HepG2 (cell line): ENCODE measurements around the gene NEK6. TPM values are rescaled to one million over a fixed set of nuclear protein-coding genes. Genes with fewer than 3 reads are reported as not detected.

ENCODE experiments used
- ATAC-seq: fragments of 200-7000 bp; cut with Tn5 transposase; 3 replicates; pipeline ENCODE4 v1.9.1; 2020; ENCODE audit warnings: mild to moderate bottlenecking, moderate library complexity
- BruUV-seq: library from RNA; stranded (reverse); fragments of 400-500 nt; replicated peaks from 2 replicates; lab custom pipeline; 2021; lab: Mats Ljungman, UMichigan
- CTCF ChIA-PET: fragments of 300-600 bp; formaldehyde crosslinking; extraction: SDS; loops from one replicate; lab custom pipeline; 2021; ENCODE audit warnings: low total read pairs, inconsistent platforms, low intra/inter-chr PET ratio; lab: Yijun Ruan, JAX
- POLR2A ChIA-PET: fragments of 350-600 bp; sonication (Branson Sonifier 250); formaldehyde crosslinking; loops from one replicate; lab custom pipeline; 2020; ENCODE audit warnings: antibody characterized with exemption, inconsistent platforms; lab: Yijun Ruan, JAX
- DNase-seq: peaks from one replicate; pipeline ENCODE4 v3.0.0-alpha.2; 2015; ENCODE audit warnings: low spot score
- FAIRE-seq: peaks from 3 replicates; lab custom pipeline; 2011; peaks lifted over from hg19 to GRCh38; lab: Jason Lieb, UNC
- H2AFZ ChIP-seq: one replicate; pipeline ENCODE4 v1.6.1; 2011; ENCODE audit warnings: low read length, inconsistent platforms
- H3K27ac ChIP-seq: fragments of 300-600 bp; 3 replicates; pipeline ENCODE4 v1.8.0; 2011; ENCODE audit warnings: mixed run types, mild to moderate bottlenecking, mixed read lengths, low read length, inconsistent platforms; ENCODE audit not compliant: insufficient read depth; ENCODE audit errors: extremely low read length
- H3K27me3 ChIP-seq, 2 experiments: fragments of 200-600 bp in 1 of 2; 2 replicates in 1 of 2; 3 replicates in 1 of 2; pipeline versions ENCODE4 v1.6.0 to v1.8.0; 2011; ENCODE audit warnings: low read length in 2 of 2, mild to moderate bottlenecking in 2 of 2, moderate library complexity in 2 of 2, inconsistent platforms in 1 of 2; ENCODE audit not compliant: insufficient read depth in 2 of 2, control insufficient read depth in 1 of 2
- H3K36me3 ChIP-seq, 2 experiments: fragments of 200-600 bp in 1 of 2; replicated peaks in 1 of 2; 2 replicates in 1 of 2; 3 replicates in 1 of 2; pipeline versions ENCODE4 v1.5.1 to v1.8.0; 2011; ENCODE audit warnings: low read length in 2 of 2, inconsistent platforms in 1 of 2; ENCODE audit not compliant: insufficient read depth in 2 of 2, control insufficient read depth in 1 of 2
- H3K4me1 ChIP-seq: 2 replicates; pipeline ENCODE4 v1.5.1; 2012; ENCODE audit warnings: low read length, inconsistent platforms; ENCODE audit not compliant: insufficient read depth
- H3K4me2 ChIP-seq: 2 replicates; pipeline ENCODE4 v1.6.0; 2011; ENCODE audit warnings: low read depth, low read length, inconsistent platforms
- H3K4me3 ChIP-seq, 3 experiments: fragments of 200-600 bp in 1 of 3; sonication (generic), shearing (Covaris generic) in 1 of 3; replicated peaks in 1 of 3; 2 replicates each; pipeline ENCODE4 v1.5.1; 2011 to 2016; ENCODE audit warnings: low read length in 3 of 3, inconsistent platforms in 2 of 3, low read depth in 2 of 3, mild to moderate bottlenecking in 2 of 3, control low read depth in 1 of 3, mixed read lengths in 1 of 3; ENCODE audit not compliant: insufficient read depth in 1 of 3
- H3K79me2 ChIP-seq: one replicate; pipeline ENCODE4 v1.6.1; 2011; ENCODE audit warnings: low read length, inconsistent platforms; ENCODE audit not compliant: insufficient read depth
- H3K9ac ChIP-seq: 2 replicates; pipeline ENCODE4 v1.6.0; 2011; ENCODE audit warnings: mild to moderate bottlenecking, low read depth, low read length, inconsistent platforms; ENCODE audit not compliant: insufficient read depth
- H3K9me3 ChIP-seq: 2 replicates; pipeline ENCODE4 v1.5.1; 2012; ENCODE audit warnings: mild to moderate bottlenecking, low read length
- H4K20me1 ChIP-seq: 2 replicates; pipeline ENCODE4 v1.6.0; 2011; ENCODE audit warnings: inconsistent platforms, mild to moderate bottlenecking, low read length, moderate library complexity; ENCODE audit not compliant: insufficient read depth
- ATAD3A ChIP-seq: sonication (generic); formaldehyde crosslinking; IDR thresholded peaks from 2 replicates; pipeline ENCODE4 v1.4.0; 2020; ENCODE audit warnings: missing genetic modification reagents
- BRD4 ChIP-seq: sonication (generic); formaldehyde crosslinking; IDR thresholded peaks from 2 replicates; pipeline ENCODE4 v1.4.0; 2020; ENCODE audit warnings: missing genetic modification reagents
- CC2D1A ChIP-seq: sonication (generic); formaldehyde crosslinking; IDR thresholded peaks from 2 replicates; pipeline ENCODE4 v1.8.1; 2023; ENCODE audit warnings: mild to moderate bottlenecking, missing genetic modification reagents
- CHD4 ChIP-seq: fragments of 200-600 bp; sonication (generic); IDR thresholded peaks from 2 replicates; pipeline ENCODE4 v1.7.0; 2017; ENCODE audit warnings: mild to moderate bottlenecking, low read length, borderline replicate concordance
- HHEX ChIP-seq: IDR thresholded peaks from 2 replicates; pipeline ENCODE4 v1.6.1; 2016; ENCODE audit warnings: control low read depth
- HOXA7 ChIP-seq: sonication (generic); formaldehyde crosslinking; IDR thresholded peaks from 2 replicates; pipeline ENCODE4 v1.8.1; 2022; ENCODE audit warnings: mild to moderate bottlenecking, missing genetic modification reagents, moderate library complexity
- KDM4B ChIP-seq: sonication (generic); formaldehyde crosslinking; IDR thresholded peaks from 2 replicates; pipeline ENCODE4 v1.4.0; 2020; ENCODE audit warnings: missing genetic modification reagents
- KDM5A ChIP-seq: fragments of 200-600 bp; sonication (generic); IDR thresholded peaks from 2 replicates; pipeline ENCODE4 v1.7.0; 2018; ENCODE audit warnings: antibody characterized with exemption, mild to moderate bottlenecking, low read length, borderline replicate concordance
- KLF6 ChIP-seq: IDR thresholded peaks from 2 replicates; pipeline ENCODE4 v1.8.0; 2016; ENCODE audit warnings: missing biosample characterization, missing genetic modification reagents
- PHF20 ChIP-seq: sonication (generic); formaldehyde crosslinking; IDR thresholded peaks from 2 replicates; pipeline ENCODE4 v1.5.0; 2020; ENCODE audit warnings: mild to moderate bottlenecking, missing genetic modification reagents
- POGZ ChIP-seq: sonication (generic); formaldehyde crosslinking; IDR thresholded peaks from 2 replicates; pipeline ENCODE4 v1.4.0; 2020; ENCODE audit warnings: mild to moderate bottlenecking, missing genetic modification reagents
- RCOR2 ChIP-seq: IDR thresholded peaks from 2 replicates; pipeline ENCODE4 v1.6.1; 2016; ENCODE audit warnings: missing biosample characterization, missing genetic modification reagents
- THYN1 ChIP-seq: sonication (generic); formaldehyde crosslinking; IDR thresholded peaks from 2 replicates; pipeline ENCODE4 v1.8.1; 2023; ENCODE audit warnings: low read depth, mild to moderate bottlenecking, moderate library complexity, missing genetic modification reagents, borderline replicate concordance
- ZFP1 ChIP-seq: IDR thresholded peaks from 2 replicates; pipeline ENCODE4 v1.6.1; 2016
- ZMYM2 ChIP-seq: sonication (generic); formaldehyde crosslinking; IDR thresholded peaks from 2 replicates; pipeline ENCODE4 v1.8.0; 2022; ENCODE audit warnings: mild to moderate bottlenecking, missing genetic modification reagents
- ZNF20 ChIP-seq: sonication (generic); formaldehyde crosslinking; IDR thresholded peaks from 2 replicates; pipeline ENCODE4 v1.4.0; 2020; ENCODE audit warnings: mild to moderate bottlenecking, moderate library complexity, missing genetic modification reagents
- ZNF331 ChIP-seq: sonication (generic); formaldehyde crosslinking; IDR thresholded peaks from 2 replicates; pipeline ENCODE4 v1.4.0; 2020; ENCODE audit warnings: missing genetic modification reagents
- ZNF441 ChIP-seq: sonication (generic); formaldehyde crosslinking; IDR thresholded peaks from 2 replicates; pipeline ENCODE4 v1.7.0; 2021; ENCODE audit warnings: missing genetic modification reagents, borderline replicate concordance
- ZNF816 ChIP-seq: sonication (generic); formaldehyde crosslinking; IDR thresholded peaks from 2 replicates; pipeline ENCODE4 v1.8.0; 2022; ENCODE audit warnings: missing genetic modification reagents, mild to moderate bottlenecking, borderline replicate concordance
- WGBS: methylation state at CpG from one replicate; pipeline ENCODE4 v1.1.6; 2017; ENCODE audit warnings: low lambda C conversion rate; 5-methylcytosine and 5-hydroxymethylcytosine counted together
- in situ Hi-C: cut with HindIII; loops from 2 replicates; pipeline ENCODE4 v1.10.0; 2017; ENCODE audit warnings: low pct_unique_long_range_greater_than_20kb; ENCODE audit not compliant: extremely low pct_ligation_motif_present
- intact Hi-C: fragments of 100-400 bp; cut with micrococcal nuclease; formaldehyde crosslinking; loops from one replicate; pipeline ENCODE4 v1.10.0; 2022; ENCODE audit not compliant: unreplicated experiment
- polyA plus RNA-seq, 8 experiments: library from polyadenylated mRNA; depleted of rRNA in 3 of 8; stranded (reverse) in 7 of 8; unstranded in 1 of 8; fragments of >200 nt; fragmentation: Illumina TruSeq in 4 of 8; extraction: Trizol in 4 of 8; gene quantifications; 2 replicates each; pipeline versions ENCODE4 v1.2.1 to v1.2.3, GENCODE V29; 2011 to 2016; ENCODE audit warnings: low read depth in 4 of 8, missing spikeins in 1 of 8, mixed read lengths in 1 of 8; ENCODE audit not compliant: insufficient read depth in 1 of 8
- total RNA-seq, 5 experiments: library from RNA; depleted of rRNA; stranded (reverse); fragments of >200 nt; fragmentation: Illumina TruSeq; extraction: Trizol; gene quantifications; 2 replicates each; pipeline ENCODE4 v1.2.3, GENCODE V29; 2016; ENCODE audit warnings: low read depth in 1 of 5
- TF ChIP-seq, protein P1 (sequence below): sonication (generic); formaldehyde crosslinking; IDR thresholded peaks from 2 replicates; pipeline ENCODE4 v1.5.0; 2020; ENCODE audit warnings: mild to moderate bottlenecking, missing genetic modification reagents

Gene NEK6
- total and polyA plus RNA-seq, 2 of the 13 experiments (the other 11 are each of a cell fraction or from before 2014, with no cell fraction given), result 30.4 to 119 TPM

DNA sequence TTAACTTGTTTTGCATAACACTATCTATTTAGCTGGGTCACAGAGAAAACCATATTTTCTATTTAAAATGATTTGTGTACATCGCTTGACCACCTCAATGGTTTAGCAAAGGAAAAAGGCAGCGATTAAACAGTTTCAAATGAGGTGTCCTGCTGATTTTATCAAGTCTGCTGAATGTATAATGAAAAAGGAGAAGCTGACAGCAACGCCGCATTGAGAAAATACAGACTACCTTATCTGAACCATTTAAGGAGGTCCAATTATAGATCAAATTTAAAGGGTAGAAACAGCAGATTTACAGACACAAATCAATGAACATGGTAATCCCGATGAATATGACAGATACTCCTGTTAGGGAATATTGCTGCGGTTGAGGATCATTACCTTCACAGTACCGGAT lies 127.9 kb downstream of the NEK6 start:
- WGBS, result 49% methylated on average over 7 of the region's 7 CpGs
- in situ Hi-C loops (no loop called here), intact Hi-C loops (loop anchor here (2.0 kb wide), 1 partner anchor 15 kb away; no protein-coding TSS in a partner anchor)
- TF ChIP-seq ZNF331 (no peak), CHD4 (0 out of 2 replicates have a peak, but pooled peaks have one; percentile 24), HOXA7 (no peak), KLF6 (CRISPR knock-in tag) (no peak), KDM5A (0 out of 2 replicates have a peak, but pooled peaks have one; percentile 11), ZMYM2 (0 out of 2 replicates have a peak, but pooled peaks have one; percentile 4)
- TF ChIP-seq, protein P1, sequence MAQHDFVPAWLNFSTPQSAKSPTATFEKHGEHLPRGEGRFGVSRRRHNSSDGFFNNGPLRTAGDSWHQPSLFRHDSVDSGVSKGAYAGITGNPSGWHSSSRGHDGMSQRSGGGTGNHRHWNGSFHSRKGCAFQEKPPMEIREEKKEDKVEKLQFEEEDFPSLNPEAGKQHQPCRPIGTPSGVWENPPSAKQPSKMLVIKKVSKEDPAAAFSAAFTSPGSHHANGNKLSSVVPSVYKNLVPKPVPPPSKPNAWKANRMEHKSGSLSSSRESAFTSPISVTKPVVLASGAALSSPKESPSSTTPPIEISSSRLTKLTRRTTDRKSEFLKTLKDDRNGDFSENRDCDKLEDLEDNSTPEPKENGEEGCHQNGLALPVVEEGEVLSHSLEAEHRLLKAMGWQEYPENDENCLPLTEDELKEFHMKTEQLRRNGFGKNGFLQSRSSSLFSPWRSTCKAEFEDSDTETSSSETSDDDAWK, result no peak
- Histone ChIP-seq H2AFZ (no peak overlapping the region), H4K20me1 (no peaks in the 10 kb centered on the region), H3K27me3 (no peaks in the 10 kb centered on the region), H3K4me2 (peak overlapping the region; percentile 91), H3K27ac (peak overlapping the region; percentile 97), H3K4me3 (peak overlapping the region; percentile 3 to 59 (median 20); a peak in 3 of 6 replicates), H3K9ac (peak overlapping the region; percentile 74), H3K36me3 (peaks cover 6 to 23% of the 10 kb centered on the region in 2 experiments; a peak in 4 of 5 replicates), H3K4me1 (peaks cover 84% of the 10 kb centered on the region), H3K9me3 (no peaks in the 10 kb centered on the region), H3K79me2 (peaks cover 74% of the 10 kb centered on the region)
- no TSS peak for BruUV-seq
- ChIA-PET CTCF (no interaction called here), POLR2A (interaction anchor here (1.3 to 1.4 kb wide), 2 partner anchors 126 to 243 kb away, joined by 3 to 4 read pairs; no protein-coding TSS in a partner anchor)
- DNase-seq (no peak), ATAC-seq (no peak), FAIRE-seq (no peak)

GRCh38 chr9:124386201-124386600 lies 128.5 kb downstream of the NEK6 start:
- no TSS peak for BruUV-seq
- CTCF ChIA-PET, result no interaction called here
- in situ Hi-C loops (no loop called here), intact Hi-C loops (loop anchor here (2.0 kb wide), 1 partner anchor 15 kb away; no protein-coding TSS in a partner anchor)
- Histone ChIP-seq H4K20me1 (no peaks in the 10 kb centered on the region), H3K4me3 (peak overlapping the region; percentile 33 to 59 (median 43); a peak in 5 of 6 replicates), H3K9ac (peak overlapping the region; percentile 74), H2AFZ (no peak overlapping the region), H3K27me3 (no peaks in the 10 kb centered on the region), H3K79me2 (peaks cover 77% of the 10 kb centered on the region), H3K36me3 (peaks cover 6 to 21% of the 10 kb centered on the region in 2 experiments; a peak in 4 of 5 replicates), H3K4me1 (peaks cover 87% of the 10 kb centered on the region), H3K27ac (peak overlapping the region; percentile 97), H3K9me3 (no peaks in the 10 kb centered on the region), H3K4me2 (peak overlapping the region; percentile 91)
- POLR2A ChIA-PET, result interaction anchor here (0.6 to 1.4 kb wide), 6 partner anchors 9 to 244 kb away, joined by 3 to 5 read pairs (median 3); no protein-coding TSS in a partner anchor
- peak; percentile 91 for FAIRE-seq
- DNase-seq, result peak; percentile 96
- ATAC-seq, result peak; percentile 79
- 1% methylated on average over 3 of the region's 3 CpGs for WGBS
- TF ChIP-seq ZFP1 (CRISPR knock-in tag) (0 out of 2 replicates have a peak, but pooled peaks have one; percentile 40), POGZ (CRISPR knock-in tag) (peak; percentile 81), ATAD3A (CRISPR knock-in tag) (no peak), CHD4 (no peak), THYN1 (CRISPR knock-in tag) (no peak), ZNF816 (peak; percentile 50; the same call in 1 of the 2 replicates), ZNF20 (CRISPR knock-in tag) (no peak), BRD4 (CRISPR knock-in tag) (0 out of 2 replicates have a peak, but pooled peaks have one; percentile 57), HHEX (CRISPR knock-in tag) (peak; percentile 74), ZNF441 (CRISPR knock-in tag) (0 out of 2 replicates have a peak, but pooled peaks have one; percentile 42), PHF20 (CRISPR knock-in tag) (no peak), RCOR2 (CRISPR knock-in tag) (peak; percentile 86), CC2D1A (no peak), KDM4B (peak; percentile 75; the same call in 1 of the 2 replicates)
